GM12873 (cell line): ENCODE data around the gene RSBN1.

Source experiments
- TF ChIP-seq, protein P1 (sequence below): IDR thresholded peaks from 2 replicates; pipeline ENCODE4 v1.5.1; 2012; ENCODE audit warnings: low read depth, mild to moderate bottlenecking, moderate library complexity, low read length, control low read depth; ENCODE audit not compliant: insufficient read depth; ENCODE audit errors: missing control alignments

RSBN1 gene

DNA sequence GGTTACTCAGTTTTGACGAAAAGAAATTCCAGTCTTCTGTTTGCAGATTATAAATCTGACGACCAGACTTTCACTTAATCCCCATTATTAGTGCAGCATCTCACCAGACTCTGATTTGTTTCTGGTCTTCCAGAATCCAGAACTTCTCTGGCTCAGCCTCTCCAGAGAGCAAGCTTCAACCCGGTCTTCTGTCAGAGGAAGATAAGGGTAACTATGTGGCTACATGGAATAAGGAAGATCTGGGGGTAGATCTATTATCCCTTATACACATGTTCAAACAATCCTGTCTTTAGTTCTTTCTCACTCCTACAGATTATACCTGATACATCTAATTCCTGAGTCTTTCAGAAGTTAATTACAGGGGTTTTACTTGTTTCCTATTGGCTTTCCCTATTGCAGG lies 62.9 kb downstream of the RSBN1 start:
- TF ChIP-seq, protein P1, sequence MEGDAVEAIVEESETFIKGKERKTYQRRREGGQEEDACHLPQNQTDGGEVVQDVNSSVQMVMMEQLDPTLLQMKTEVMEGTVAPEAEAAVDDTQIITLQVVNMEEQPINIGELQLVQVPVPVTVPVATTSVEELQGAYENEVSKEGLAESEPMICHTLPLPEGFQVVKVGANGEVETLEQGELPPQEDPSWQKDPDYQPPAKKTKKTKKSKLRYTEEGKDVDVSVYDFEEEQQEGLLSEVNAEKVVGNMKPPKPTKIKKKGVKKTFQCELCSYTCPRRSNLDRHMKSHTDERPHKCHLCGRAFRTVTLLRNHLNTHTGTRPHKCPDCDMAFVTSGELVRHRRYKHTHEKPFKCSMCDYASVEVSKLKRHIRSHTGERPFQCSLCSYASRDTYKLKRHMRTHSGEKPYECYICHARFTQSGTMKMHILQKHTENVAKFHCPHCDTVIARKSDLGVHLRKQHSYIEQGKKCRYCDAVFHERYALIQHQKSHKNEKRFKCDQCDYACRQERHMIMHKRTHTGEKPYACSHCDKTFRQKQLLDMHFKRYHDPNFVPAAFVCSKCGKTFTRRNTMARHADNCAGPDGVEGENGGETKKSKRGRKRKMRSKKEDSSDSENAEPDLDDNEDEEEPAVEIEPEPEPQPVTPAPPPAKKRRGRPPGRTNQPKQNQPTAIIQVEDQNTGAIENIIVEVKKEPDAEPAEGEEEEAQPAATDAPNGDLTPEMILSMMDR = no peak

DNA sequence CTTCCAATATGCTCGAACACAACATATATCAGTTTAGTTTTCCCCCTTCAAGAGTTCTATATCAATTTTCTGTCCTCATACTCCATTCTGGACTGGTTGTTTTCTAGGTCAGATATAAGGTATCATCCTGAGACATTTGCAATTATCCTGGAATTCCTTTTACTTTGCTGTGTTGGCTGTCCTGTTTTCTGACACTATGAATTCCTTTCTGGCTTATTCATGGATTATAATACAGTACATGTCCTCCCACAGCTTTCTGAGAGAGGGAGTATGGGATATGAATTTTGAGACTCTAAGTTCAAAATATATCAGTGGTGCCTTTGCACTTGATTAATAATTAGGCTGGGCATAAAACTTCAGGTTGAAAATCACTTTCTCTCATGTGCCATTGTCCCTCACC lies 64.9 kb downstream of the RSBN1 start:
- TF ChIP-seq, protein P1 = no peak

DNA sequence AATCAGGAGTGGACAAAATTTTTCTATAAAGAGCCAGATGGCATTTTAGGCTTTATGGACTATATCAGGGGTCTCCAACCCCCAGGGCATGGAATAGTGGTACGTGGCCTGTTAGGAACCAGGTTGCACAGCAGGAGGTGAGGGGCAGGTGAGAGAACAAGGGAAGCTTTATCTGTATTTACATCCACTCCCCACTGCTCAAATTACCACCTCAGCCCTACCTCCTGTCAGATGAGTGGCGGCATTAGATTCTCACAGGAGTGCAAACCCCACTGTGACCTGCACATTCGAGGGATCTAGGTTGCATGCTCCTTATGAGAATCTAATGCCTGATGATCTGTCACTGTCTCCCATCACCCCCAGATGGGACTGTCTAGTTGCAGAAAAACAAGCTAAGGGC lies 66.9 kb downstream of the RSBN1 start:
- TF ChIP-seq, protein P1 = no peak

DNA sequence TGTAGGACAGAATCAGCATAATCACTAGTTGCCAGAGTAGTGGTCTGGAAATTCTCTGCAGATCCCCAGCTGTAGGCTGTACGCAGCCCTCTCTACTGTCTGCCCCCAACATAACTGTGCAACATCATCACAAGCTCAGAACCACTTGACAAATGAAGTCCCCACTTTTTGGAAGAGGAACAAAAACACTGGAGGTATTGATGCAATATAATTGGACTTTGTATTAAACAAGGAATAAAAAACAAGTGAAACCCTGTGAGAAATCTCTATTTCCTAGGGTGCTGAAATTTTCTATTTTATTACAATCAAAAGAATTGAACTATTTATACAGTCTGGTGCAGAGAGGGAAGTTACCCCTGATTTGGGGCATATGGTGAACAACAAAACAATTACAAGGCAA lies 68.2 kb downstream of the RSBN1 start:
- TF ChIP-seq, protein P1 = no peak

DNA sequence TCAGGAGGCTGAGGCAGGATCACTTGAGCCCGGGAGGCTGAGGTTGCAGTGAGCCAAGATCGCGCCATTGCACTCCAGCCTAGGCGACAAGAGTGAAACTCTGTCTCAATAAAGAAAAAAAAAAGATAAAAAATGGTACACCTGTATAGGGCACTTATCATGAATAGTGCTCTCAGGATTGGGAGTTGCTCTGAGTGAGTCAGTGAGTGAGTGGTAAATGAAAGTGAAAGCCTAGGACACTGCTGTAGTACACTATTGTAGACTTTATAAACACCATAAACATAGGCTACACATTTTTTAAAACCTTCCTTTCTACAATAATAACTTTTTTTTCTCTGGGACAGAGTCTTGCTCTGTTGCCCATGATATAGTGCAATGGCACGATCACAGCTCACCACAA lies 69.8 kb downstream of the RSBN1 start:
- TF ChIP-seq, protein P1 = no peak

DNA sequence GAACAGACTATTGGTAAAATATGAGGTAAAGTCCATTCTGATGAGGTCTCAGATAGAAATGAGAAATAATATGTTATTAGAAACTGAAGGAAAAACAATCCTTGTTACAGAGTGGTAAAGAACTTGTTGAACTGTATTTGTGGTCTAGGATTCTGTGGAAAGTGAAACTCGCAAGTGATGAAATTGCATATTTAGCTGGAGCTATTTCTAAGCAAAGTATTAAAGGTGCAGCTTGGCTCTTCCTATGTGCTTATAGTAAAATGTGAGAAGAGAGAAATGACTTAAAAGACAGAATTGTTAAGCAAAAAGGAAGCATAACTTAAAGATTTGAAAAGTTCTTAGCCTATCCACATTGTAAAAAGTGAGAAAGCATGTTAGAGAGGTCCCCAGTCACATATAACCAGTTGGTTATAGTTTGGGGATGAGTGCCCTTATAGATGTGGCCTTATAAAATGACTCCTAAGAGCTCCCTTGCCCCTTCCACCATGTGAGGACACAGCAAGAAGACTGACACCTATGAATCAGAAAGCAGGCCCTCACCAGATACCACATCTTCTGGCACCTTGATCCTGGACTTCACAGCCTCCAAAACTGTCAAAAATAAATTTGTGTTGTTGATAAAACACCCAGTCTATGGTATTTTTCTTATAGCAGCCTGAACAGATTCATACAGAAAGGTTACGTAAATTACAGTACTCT lies 77.8 kb downstream of the RSBN1 start:
- TF ChIP-seq, protein P1 = no peak

DNA sequence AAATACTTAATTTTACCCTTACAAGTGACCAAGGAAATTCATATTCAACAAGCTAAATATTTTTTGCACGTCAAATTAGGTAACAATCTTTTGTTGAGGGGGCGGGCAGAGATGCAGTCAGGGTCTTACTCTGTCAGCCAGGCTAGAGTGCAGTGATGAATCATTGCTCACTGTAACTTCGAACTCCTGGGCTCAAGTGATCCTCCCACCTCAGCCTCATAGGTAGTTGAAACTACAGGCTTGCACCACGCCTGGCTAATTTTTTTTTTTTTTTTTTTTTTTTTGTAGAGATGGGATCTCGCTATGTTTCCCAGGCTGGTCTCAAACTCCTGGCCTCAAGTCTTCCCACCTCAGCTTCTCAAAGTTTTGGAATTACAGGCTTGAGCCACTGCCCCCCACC lies 79.5 kb downstream of the RSBN1 start:
- TF ChIP-seq, protein P1 = no peak
